ENCODE results near the gene SERINC5.
"Not testable (repeated sequence)": the region's sequence is repeated elsewhere in the genome, so short reads cannot be mapped to it uniquely, and the experiment has no call there.

Gene SERINC5

DNA sequence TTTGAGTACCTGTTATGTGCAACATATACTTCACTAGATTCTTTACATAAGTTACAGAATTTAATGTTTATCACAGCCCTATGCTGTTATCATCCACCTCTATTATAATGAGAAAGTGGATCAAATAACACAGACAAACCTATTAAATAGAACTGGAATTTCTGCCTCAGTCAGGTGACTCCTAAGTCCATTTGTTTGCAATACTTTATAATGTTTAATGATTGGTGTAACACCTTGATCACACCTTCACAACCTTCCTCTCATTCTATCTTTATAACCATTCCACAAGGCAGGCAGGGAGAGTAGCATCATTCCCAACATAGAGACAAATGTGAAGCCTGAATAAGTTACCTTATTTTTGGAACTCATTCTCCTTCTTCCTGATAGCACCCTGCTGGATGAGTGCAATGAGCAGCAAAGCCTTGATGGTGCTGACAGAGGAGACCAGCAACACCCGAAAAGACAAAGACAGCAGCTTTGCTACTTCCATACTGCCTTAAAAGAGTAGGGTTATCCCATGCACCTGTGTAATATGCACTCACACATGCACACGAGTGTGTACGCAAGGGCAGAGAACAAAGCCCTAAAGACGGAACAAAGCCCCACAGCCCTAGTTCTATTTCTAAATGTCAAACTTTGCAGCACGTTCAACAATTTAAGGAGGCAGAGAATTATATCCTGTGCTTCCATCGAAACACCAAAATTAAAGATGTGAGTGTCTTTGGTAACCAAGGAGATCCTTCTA lies 30.5 kb downstream of the SERINC5 start:
- DNase-seq: no peak

DNA sequence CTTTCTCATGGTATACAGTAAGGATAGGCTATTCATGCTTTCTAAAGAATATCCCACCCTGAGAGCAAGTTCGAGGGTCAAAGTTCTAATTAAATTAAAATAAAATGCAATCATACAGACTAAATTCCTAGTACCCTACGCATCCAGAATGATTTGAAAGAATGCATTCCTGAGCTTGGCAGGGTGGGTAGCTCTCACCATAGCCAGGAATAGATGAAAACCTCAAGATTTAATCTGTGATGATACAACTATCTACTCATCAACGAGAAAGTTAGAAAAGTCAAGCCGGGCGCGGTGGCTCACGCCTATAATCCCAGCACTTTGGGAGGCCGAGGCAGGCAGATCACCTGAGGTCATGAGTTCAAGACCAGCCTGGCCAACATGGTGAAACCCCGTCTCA lies 32.3 kb downstream of the SERINC5 start:
- DNase-seq: no peak

DNA sequence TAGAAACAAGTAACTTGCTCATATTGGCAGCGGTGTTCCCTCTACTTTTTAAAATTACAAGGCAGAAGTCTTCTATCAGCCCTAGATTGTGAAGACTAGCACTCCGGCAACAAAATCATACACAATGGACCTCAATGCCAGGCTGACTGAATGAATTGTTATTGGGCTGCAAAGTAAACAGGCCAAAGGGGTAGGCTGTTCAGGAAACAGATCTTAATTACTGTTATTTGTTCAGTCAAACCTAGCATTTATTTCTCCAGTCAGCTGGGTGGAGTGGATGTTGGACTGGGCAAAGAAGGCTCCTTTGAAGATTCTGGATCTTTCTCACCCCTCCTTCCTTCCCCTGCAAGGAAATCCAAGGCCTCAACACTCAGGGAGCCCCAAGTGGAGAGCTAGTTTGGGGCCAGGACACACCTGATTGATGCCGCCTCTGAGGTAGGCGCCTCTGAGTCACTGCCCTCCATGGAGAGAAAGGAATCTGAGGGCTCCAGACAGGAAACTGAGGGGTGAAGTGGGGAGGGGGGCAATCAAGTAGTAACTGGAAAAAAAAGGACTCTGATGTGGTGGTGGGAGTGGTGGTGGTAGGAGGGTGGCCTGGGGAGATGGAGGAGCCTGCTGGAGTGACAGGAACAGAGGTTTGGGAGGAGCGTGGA lies 35.5 kb downstream of the SERINC5 start:
- DNase-seq: no peak

DNA sequence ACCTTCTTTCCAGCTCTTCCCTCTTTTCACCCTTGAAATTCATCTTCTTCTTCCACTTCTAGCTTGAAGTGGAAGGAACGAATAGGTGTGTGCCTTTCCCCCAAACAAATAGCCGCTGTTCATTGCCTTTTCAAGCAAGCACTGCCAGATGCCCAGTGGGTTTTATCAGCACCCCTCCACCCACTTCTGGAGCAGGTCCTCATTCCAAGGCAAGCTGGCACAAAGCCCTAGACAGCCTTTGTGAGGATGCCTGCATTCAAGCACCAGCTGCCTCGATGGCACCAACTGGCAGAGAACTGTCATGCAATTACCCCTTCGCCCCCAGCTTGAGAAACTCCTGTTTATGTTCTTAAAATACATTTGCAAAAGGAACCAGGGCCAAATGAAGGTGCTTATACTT lies 36.5 kb downstream of the SERINC5 start:
- DNase-seq: no peak

DNA sequence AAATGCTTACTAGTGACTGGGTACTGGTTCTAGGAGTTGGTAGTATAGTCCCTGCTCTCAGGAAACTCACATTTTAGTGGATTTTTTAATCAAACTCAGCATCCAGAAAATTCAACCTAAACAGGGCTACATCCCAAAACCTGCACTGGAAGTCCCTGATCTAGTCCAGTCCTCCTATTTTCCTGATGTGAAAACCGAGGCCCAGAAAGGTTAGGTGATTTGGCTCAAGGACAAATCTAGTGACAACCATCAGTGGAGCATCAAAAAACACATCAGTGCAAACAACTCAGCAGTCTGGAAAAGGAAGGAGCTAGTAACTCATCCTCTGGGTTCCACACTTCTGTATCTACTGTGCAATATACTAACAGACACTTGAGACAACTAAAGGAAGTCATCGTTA lies 38.2 kb downstream of the SERINC5 start:
- DNase-seq: no peak

DNA sequence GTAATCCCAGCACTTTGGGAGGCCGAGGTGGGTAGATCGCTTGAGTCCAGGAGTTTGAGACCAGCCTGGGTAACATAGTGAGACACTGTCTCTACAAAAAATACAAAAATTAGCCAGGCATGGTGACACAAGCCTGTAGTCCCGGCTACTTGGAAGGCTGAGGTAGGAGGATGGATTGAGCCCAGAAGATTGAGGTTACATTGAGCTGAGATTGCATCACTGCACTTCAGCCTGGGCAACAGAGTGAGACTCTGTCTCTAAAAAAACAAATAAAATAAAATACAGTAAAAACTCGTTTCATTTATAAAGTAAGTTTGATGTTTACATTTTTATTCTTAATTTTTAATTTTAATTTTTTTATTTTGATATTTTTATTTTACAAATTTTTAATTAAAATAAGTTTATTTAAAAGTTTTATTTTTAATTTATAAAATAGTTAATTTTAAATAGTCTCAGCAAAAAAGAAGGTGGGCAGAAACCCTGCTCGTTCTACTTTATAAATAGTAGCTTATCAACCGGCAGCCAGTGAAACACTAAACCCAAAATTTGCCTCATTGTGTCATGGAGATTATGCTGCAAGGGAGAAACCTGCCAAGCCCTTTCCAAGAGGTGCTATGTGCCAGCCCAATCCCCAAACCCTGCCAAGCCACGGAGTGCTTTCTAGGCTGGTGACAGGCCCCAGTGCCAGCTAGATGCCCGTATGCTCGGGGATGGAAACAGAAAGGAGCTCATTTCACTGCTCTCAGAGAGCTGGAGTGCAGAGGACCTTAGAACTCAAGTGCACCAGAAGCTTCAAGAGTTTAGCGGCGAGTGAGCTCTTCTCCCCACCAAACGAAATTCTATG lies 38.9 kb downstream of the SERINC5 start:
- no peak for DNase-seq

DNA sequence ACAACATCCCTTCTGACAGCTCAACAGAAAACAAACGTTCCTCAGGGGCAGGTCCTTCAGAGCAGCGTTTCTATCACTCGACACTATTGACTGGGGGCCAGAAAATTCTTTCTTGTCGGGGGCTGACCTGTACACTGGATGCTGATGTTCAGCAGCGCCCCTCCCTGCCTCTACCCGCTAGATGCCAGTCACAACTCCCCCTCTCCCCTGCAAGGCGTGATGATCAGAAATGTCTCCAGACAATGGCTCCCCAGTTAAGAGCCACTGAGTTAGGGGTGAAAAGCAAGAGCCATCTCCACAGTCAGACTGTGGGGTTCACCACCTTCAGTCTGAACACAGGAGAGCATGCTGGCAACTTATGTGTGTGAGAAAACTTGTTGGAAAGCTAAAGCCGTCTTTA lies 39.8 kb downstream of the SERINC5 start:
- no peak for DNase-seq

DNA sequence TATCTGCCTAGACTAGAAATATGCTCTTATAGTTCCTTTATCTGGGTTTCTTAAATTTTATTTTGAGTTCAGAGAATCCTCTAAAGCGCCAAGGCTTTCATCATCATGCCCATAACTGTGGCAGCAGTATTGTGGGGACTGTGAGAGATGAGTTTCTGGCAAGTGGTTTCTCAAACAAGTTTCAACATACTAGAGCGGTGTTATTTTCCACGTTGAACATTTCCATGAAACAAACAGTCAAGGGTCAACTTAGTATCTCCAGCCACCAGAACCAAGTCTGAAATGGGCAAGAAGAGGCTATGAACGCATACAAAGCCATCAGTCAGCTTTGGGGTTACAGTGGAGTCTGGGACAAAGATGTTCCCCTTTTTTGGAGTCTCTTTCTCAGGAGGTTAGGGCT lies 40.3 kb downstream of the SERINC5 start:
- no peak for DNase-seq

DNA sequence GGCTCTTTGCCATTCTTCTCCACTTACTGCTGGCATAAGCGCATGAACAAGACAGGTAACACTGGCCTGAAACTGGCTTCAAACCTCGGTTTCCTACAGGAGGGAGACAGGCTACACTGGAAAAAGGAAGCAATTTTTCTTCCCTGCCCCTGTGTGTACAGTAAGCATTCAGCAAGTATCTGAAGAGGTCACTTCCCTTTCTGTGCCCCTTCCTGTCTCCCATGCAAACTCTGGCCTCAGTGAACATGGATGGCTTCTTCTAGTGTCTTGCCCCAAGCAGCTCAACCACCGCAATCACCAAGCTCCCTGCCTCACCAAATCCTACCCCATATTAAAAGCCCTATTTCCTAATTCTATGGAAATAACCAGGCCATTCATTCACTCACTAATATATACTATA lies 42.4 kb downstream of the SERINC5 start:
- peak; percentile 43 for DNase-seq

DNA sequence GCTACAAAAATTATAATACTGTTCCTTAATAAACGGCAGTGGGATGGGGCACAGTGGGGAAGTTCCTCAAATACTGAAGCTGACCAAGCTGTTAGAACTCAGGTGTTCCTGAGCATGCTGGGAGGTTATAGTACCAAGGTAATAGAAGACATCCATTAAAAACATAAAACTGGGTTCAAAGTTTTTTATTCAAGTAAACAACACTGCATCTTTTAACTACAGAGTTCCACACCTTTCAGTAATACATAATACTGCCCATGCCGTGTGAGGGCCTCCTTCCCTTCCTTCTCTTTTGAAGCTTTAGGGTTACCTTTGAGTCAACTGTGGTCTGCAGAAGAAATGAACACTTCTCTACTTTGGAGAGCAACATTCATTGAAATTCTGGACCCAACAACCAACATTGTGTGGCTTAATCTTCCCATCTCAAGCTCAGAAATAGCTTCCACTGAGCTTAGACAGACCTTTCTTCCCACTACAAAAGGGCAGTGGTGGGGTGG lies 43.6 kb downstream of the SERINC5 start:
- DNase-seq: no peak

DNA sequence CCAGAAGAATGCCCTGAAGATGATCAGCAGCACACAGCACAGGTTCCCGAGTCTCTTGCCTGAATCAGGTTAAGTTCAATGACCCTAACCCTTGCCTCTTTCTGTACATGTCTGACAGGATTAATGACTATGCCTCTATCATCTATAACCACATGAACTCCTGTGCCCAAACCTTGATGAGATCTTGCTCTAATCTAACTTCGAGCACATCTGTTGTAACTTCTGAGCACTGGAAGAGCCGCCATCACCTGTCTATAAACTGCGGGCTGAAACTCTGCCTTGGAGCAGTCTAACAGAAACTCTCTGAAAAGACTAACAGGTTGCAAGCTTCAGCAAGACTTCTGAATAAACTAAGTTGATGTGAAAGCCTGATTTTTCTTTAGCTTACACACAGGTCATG lies 44.5 kb downstream of the SERINC5 start:
- no peak for DNase-seq

DNA sequence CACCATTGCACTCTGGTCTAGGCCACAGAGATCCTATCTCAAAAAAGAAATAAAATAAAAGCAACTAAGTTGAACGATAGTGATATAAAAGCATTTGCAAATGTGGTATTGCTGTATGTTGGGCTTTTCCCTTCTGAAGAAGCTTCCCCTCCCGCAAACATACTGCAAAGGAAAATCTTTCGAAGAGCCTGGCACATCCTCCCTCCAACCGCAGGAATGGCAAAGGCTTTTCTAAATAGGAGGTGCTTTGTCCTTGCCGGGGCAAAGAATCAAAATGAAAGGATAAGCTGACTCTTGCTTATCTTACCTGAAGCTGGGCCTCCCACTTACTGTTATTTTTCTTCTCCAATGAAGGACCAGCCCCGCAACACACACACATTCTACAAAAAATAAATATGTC lies 45.8 kb downstream of the SERINC5 start:
- DNase-seq: no peak

DNA sequence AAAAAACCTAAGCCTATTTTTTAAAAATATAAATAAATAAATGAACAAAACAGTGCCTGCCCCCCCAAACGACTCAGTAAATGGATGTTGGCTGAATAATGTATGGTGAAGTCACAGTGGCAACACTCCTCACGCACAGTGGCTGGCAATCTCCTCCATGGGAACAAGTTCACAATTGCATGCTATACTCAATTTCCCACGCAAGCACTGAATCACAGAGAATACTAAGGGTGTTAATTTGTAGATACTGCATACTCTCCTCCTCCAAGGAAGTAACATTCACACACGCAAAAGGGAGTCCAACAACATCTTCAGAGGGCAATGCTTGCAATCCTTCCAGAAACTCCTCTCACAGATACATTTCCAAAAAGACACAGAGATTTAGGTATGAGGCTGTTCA lies 47.5 kb downstream of the SERINC5 start:
- no peak for DNase-seq

DNA sequence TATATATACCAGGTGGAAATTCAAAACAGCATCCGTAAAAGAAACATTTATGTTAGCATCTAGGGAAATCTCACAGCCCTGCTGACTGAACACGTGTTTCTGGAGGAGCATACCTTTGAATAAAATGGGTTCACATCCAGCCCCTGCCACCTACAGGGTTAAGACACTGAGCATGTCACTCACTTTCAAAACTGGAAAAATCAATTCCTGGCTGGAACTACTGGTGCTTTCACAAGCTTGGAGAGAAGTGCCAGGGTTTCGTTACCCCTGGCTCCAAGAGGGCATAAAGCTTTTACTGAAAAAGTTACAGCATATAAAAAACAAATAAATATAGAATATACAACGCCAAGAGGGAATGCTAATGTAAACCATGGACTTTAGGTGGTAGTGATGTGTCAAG lies 48.0 kb downstream of the SERINC5 start:
- DNase-seq: no peak

DNA sequence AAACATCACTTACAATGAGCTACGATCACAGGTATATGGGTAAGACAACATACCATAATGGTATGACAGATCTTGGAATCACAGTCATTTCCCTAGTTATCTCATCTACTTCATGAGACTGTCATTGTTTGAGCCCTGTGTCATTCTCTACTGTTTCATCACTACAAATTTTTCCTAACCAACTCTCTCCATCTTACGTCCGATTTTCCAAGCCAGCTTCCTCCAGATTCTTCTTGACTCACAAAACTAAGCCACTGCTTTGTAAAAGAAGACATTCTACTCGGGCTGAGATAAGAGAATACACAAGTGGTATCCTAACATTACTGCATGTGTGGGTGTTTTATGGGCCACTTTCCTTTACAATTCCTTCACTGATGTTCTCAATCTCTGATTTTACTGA lies 49.6 kb downstream of the SERINC5 start:
- no peak for DNase-seq

DNA sequence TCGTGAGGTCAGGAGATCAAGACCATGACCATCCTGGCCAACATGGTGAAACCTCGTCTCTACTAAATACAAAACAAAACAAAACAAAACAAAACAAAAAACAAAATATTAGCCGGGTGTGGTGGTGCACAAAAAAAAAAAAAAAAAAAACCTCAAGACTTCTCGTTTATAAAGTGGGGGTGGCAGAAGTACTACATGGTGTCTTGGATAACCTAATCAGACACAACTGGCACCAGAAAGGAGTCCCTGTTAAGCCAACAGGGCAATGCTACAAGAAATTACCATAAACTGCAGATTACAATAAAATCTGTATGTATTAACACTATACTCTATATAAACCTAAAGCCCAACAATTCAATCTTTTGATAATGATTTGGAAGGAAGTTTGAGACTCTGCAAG lies 50.0 kb downstream of the SERINC5 start:
- no peak for DNase-seq

DNA sequence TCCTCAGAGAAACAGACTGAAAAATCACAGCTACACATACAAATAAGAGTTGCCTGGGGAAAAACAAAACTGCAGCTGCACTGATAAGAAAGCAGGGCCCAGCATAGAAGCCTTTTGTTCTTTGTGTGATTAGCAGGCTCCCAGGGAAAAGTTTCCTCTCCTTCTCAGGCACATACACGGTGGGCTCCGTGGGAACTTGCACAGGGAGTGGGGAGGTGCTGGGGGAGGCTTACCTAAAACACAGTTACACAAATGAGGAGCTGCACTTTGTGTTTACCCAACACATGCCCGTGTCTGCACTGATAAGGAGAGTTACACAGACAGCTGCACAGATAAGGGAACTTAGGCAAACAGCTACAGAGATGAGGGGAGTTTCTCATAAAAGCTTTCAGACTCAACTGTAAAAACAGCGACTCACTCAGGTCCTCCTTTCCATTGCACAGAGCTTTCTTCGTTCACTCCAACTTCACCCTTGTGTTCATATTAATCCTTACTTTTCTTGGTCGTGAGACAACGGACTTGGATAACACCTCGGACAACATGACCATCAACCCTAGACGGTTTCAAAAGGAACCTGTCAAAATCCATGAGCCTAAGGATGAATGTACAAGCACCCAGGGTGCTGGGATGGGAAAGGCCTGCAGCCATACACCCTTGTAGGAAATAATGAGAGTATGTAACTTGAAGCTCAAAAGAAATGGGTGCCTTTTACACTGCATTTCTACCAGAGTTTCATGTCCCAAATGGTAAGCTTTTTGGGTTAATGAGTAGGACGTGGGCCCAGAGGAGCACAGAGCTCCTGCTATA lies 50.8 kb downstream of the SERINC5 start:
- no peak for DNase-seq

DNA sequence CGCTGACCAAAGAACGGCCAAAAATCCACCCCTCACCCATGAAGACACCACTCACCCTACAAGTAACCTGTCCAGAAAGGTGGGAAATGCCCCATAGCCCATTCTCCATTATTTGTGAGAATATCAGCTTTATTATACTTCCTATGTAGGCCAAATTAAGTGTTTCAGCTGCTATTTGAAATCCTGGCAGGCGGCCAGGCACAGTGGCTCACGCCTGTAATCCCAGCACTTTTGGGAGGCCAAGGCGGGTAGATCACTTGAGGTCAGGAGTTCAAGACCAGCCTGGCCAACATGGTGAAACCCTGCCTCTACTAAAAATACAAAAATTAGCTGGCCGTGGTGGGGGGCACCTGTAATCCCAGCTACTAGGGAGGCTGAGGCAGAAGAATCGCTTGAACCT lies 54.1 kb downstream of the SERINC5 start:
- DNase-seq: not testable (repeated sequence)

DNA sequence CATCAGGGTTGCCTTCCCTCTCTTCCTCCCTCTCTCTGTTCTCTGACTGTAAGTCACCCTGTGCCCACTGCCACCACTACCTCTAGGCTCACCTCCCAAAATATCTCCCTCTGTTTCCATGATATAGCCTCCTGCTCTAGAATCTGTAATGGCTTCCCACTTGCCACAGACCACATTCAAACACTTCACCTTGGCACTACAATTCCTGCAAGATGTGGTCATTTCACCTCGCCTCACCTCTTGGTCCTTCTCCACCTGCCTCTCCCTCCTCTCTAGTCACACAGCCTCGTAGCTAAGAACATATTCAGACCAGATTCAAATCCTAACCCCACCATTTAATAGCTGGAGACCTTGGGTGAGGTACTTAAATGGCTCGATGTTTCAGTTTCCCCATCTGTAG lies 56.9 kb downstream of the SERINC5 start:
- no peak for DNase-seq

DNA sequence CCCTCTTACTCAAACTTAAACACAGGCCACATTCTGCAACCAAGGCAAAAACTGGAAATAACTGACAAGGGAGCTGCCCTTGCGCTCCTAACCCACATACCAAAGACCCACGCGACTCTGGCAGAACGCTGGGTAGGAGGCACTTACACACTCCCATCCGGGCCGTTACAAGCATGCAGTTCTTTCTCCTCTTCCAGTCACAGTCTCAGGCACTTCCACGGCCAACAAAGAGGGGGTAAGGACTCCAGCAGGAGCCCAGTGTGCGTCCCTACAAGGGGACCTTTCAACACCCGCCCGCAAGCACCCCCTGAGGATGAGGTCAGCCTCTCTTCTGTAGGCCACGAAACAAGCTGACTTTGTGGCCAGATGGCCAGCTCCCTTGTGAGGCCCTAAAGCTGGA lies 57.4 kb downstream of the SERINC5 start:
- DNase-seq: no peak

DNA sequence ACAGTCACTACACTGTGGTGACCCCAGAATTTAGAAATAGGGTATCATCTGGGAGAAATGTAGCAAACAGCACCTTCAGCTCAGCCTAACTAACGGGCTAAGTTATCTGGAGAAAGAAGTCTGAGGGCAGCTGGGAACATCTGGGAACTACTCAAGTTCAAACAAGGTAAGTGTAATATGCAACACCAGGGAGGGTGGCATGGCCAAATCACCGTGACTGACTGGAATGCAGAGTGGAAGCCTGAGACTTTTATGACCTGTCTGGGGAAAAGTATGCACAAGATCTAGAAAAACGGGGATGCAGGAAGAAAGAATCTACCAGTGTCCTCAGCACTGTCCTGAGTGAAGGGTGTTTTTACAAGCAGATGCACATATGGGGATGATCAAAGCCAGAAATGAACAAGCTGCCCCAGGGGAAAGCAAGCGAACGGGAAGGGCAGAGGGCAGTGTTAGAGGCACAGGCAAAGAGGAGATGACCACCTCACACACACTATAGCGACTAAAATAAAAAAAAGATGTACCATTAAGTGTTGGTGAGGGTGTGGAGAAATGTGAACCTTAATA lies 59.9 kb downstream of the SERINC5 start:
- no peak for DNase-seq

DNA sequence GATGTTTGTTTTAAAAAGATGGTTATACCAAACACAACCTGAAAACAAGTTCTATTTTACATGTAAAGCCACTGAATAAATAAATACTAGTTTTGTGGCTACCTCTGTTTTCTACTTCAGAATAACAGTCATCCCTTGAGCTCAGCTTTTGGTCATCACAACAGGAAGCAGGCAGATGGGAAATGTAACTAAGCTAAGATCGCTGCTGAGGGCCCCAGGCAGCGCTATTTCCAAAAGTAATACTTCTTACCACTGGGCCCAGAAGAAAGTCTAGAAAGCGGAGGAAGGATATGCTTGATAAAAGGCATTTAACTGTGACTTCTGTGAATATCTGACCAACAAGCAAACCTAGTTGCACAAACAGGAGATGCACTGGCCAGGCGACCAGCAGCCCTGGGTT lies 61.4 kb downstream of the SERINC5 start:
- no peak for DNase-seq

DNA sequence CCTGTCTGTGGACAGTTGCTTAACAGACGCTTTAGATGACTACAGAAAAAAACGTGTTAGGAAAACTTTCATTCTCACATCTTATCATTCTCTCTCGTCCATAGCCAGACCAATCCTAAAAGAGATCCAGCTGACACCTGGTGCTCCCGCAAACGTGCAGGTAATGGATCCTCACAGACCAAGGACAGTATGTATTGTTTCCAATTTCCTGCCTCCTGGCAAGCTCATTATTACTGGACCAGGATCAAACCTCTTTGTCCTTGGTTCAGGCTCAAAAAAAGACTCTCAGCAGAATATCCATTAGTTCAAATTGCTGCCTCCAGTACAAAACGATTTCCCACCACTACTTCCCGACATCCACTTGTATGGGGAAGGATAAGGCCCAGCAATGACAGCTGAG lies 62.4 kb downstream of the SERINC5 start:
- DNase-seq: no peak
